ENCODE measurements around the gene TMEM9.

TMEM9 gene

DNA sequence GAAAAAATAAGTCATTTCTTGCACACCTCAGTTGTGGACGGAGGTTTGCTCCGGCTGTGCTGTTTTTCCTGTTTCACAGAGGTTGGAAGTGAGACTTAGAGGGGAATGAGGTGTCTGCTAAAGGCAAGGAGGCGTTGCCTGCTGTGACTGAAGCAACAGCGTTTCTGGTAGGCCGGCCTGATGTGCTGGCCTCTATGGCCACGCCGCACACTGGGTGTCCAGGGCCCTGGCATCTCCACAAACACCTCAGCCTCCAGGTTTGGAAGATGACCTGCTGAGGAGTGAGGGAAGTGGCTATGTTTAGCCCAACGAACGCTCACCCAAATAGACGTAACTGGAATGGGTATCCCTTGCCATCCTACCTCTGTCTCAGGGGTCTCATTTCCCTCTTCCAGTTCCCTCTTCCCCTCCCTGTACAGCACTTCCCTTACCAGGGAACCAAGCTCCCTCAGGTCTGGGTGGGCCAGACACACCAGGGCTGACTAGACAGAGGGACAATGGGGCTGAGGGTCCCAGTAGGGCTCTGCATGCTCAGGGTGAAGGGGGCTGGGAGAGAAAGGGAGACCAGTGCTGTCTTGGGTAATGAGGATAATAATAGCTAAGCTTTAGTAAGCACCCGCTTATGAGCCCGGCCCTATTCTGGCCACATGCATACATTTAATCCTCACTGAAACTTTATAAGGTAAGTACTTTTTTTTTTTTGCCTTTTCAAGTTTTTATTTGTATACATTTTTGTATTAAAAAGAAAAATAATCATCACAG is 53.9 kb downstream of the TMEM9 start:
- no peak for DNase-seq

DNA sequence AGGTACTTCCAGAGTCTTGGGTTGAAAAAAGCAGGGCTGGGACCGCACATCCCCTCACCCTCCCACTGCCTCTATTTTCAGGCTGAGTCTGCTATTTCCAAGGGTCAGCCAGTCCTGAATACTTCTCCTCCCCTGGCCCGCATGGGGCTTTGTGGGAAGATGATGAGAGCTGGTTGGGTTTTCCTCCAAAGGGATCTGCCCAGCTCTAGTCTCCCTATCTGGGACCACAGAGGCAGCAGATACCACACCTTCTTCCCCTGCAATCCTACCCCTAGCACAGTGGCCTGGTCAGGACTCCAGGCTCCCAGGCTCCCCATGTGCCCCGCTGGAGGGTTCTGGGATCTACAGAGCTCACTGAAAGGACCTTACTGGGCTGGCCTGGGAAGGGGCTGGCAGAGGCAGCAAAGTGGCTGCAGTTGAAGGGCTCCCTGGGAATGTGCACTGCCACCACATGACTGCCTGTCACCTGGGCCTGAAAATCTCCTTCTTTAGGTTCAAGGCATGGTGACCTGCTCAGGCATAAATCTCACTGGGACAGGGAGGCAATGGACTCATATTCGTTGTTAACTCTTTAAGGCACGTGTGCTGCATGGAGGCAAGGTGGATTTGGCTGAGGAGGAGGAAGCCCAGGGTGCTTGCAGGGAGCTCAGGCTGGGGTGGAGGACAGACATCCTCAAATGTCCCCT is 55.1 kb downstream of the TMEM9 start:
- DNase-seq, result no peak

DNA sequence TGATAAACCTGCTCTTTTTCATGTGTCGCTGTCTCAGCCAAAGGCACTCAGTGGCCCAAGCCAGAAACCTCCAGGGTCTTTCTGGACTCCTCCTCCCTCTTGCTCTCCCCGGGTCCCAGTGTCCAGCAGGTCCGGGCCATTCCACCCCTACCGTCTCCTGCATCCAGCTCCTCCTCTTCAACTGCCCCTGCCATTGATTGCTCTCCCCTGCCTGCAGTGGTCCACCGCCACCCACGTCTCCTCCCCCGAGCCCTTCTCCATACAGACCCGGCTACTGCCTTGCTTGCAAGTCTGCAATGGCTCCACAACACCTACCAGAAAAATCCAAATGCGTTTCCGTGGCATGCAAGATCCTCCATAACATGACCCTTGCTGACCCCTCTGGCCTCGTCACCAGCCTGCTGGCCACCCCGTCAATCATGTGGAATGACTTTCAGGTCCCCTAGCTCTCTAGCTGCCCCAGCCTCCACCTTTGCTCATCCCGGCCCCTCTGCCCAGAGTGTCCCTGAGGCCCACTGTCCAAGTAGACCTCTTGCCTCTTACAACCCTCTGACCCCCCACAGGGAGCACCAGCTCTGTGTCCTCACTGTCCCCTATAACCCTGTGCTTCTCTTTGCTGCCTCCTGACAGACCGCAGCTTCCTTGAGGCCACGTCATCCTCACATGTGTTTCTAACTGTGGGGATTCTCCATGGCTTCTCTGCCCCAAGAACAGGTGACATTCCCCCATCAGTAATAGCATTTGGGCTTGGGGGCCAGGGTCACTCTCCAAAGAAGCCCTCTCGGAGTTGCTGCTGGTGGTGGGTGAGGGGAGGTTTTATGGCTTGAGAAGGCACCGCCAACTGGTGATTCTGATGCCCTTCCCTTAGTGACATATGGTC is 57.1 kb downstream of the TMEM9 start:
- no peak for DNase-seq

DNA sequence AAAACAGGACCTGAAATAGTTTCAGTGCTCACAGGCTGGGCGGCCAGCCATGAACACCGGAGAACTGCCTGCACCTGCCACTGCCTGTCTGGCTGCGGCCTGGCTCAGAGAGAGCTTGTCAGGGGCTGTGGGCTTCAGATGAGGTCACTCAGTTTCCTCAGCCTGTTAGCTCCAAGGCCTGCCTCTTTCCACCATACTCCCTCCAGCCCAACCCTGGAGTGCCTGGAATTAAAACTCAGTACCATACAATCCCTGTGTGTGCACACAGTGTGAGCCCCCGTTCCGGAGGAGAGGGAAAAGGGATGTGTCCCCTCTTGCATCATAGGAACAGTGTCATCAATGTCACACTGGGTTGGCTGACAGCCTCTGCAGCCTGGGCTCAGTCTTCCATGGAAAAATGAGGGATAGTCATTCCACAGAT is 58.2 kb downstream of the TMEM9 start:
- DNase-seq, result no peak

DNA sequence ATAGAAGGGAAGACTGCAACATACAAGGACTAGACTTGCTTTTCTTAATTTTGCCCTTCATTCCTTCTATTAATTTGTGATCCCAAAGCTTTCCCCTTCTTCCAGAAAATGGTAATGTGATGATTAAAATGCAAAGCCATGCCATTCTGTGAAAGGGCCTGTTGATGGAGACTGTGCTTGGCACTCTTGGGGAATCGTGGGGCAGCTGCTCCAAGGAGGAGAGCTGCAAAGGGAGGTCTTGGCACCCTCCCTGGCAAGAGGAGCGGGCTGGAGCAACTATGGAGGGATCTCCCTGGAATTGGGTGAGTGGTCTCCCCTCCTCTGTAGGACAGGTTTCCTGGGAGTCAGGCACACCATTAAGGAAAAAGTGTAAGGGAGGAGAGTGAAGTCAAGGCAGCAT is 58.7 kb downstream of the TMEM9 start:
- DNase-seq, result no peak

DNA sequence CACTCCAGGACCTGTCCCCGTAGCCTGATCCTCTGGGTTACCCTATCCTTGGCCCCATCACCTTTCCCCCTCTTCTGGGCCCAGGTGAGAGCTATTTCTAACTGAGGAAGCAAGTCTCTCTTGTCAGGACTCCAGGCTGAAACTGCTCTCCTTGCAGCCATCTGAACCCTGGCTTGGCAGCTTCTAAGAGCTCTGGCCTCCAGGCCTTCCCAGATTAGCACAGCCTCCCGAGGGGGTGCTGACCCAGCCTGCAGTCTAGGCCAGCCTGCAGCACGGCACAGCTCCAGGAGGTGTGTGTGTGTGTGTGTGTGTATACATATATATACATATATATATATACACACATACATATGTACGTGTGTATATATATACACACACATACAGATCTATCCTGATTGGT is 59.4 kb downstream of the TMEM9 start:
- no peak for DNase-seq

DNA sequence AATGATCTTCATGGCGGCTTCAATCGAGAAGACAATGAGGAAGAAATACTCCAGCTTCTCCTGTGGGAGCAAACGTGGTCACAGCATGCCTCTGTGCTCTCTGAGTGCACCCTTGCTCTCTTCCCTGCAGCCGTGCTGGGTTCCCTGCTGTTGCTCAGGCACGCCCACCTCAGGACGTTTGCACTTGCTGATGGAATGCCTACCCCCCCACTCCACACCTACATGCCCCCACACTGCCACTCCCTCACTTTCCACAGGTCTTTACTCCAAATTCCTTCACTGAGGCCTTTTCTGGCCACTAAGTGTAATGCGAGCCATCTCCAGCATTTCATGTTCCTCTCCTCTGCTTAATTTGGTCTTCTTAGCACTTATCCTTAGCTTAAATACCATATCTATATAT is 60.3 kb downstream of the TMEM9 start:
- DNase-seq, result no peak

DNA sequence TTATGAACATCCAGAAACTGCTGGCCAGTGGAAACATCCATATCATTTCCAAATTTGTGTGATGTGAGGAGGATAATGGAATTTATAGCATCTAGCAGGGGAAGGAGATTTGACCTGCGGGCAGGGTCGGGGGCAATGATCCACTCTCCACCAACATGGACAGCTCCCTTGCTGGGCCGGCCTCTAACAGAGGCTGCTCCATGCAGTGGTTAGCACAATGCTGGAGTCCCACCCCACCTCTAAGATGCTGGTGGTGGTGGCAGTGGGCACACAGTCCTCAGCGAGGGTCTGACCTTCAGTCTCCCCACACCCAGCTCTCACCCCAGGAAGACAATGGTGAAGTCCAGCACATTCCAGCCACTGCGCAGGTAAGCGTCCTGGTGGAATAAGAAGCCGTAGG is 60.7 kb downstream of the TMEM9 start:
- no peak for DNase-seq

DNA sequence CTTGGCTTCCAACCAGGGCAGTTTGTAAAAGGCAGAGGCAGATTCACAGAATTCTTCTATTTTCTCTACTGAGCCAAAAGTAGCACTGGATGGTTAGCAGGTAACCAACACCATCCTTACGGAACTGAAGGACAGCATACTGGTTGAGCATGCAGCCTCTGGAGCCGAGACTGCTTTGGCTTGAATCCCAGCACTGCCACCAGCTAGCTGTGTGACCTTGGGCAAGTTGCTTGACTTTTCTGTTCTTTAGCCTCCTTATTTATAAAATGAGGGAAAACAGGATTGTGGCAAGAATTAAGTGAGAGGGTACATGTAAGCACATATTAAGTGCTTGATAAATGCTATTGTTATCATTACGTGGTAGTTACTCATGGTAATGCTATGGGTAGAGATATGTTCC is 61.5 kb downstream of the TMEM9 start:
- no peak for DNase-seq

DNA sequence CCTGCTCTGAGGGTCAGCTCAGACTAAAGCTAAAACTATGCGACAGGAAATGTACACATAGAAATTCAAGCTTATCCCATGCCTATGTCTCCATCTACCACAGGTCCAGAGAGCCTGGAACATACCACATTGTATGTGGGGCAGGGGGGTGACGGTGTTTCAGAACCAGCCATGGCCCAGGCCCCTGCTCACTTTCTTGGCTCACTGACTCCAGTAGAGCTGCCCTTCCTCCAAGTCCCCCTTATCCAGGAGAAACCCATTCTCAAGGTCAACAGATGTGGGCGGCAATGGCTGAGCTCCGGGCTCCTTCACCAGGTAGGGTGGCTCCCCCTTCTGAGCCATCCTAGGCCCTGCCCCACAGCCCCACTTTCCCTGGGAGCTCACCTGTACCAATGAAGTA is 63.0 kb downstream of the TMEM9 start:
- DNase-seq, result peak; percentile 17

DNA sequence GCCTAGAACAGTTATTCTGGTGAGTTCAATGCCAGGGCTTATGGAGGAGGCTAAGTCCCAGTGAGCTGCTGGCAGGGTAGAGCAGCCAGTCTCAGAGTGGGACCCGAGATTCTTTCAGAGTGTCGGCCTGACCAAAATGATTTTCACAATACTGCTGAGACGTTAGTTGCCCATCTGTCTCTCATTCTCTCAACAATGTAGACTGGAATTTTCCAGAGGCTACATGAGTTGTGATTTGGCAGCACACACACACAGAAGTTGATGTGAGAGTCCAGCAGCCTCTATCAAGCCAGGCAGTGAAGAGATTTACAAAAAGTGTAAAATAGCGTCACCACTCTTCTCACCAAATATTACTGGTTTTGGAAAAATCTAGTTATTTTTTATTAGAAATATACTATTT is 63.7 kb downstream of the TMEM9 start:
- DNase-seq, result no peak

DNA sequence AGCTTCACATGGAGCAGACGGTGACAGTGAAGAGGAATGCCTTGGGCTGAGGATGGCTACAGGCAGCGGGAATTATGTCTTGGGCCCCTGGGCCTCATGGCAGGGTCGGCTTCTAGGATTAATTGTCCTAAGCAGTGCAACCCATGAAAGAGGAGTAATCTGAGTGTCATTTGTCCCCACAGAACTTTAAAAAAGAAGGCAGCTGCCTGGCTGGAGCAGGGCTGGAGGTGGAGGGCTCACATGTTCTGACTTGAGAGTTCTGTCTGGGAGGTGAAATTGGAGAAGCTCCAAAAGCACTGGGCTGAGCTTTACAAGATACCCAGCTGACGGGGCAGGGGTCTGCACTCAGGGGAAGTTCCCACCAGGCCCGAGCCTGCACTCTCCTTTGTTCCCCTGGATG is 64.7 kb downstream of the TMEM9 start:
- DNase-seq, result no peak

DNA sequence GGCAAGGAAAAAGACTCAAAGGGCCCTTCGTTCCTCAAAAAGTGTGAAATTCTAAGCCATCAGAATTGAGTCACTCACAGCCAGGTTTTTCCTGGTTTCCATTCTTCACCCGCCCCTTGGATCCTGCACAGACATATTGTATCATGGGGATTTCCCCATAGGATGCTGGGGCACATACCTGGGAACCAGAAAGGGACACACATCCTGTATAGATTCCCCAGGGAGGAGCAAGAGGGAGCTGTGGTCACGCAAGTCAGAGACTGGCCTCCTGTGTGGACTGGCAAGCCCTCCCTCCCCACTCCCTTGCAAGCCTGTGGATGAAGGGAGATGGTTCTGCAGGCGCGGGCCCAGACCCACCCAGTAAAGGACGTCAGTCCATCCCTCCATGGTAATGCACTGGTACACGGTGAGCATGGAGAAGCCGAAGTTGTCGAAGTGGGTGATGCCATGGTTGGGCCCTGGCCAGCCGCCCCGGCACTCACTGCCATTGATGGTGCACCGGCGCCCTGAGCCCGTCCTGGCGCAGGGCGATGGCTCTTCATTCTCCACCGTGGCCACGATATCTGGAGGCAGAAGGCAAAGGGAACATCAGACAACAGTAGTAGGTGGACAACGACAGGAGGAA is 65.3 kb downstream of the TMEM9 start:
- no peak for DNase-seq

DNA sequence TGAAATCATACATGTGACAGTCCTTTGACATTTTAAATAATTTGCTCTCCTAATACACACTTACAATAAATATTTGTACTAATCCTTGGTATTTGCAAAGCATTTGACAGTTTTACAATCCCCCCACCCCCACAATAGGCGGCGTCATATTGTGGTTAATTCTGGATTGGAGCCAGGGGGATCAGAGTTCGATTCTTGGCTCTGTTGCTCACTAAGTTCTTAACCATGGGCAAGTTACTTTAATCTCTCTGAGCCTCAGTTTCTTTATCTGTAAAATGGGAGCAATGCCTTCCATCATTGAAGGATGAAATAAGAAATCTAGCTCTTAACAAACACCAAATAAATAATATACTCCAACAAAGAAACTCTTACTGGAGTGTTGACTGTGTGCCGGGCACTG is 65.9 kb downstream of the TMEM9 start:
- no peak for DNase-seq

DNA sequence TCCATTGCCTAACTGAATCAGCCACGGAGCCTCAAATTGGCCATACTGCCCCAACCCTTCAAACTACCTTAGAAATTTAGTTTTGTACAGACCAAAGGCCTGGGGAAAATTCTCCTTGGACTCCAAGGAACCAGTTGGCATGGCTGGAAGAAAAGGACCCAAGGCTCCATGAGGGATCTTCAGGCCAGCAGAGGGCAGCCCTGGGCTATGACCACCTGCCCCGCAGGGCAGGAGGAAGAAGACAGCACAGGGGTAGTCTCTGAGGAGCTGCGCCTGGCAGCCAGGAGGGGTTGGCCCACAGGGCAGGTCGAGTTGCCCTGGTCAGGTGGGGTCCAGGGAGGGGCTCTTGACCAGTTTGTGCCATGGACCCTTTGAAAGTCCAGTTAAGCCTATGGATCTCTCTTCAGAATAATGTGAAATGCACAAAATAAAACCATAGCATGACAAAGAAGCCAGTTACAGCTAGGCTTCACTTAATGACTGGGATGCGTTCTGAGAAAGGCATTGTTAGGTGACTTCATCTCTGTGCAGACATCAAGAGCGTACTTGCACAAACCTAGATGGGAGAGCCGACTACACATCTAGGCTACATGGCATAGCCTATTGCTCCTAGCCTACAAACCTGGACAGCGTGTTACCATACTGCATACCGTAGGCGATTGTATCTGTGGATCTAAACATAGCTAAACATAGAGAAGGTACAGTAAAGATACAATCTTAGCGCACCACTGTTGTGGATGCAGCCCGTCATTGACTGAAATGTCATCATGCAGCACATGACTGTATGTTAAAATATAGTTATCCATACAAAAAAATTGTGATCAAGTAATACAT is 68.2 kb downstream of the TMEM9 start:
- peak; percentile 42 for DNase-seq

Measured in fibroblast of skin of back (primary cell).